Stimulated activated CD8-positive, alpha-beta memory T cell treated with anti-CD3 and anti-CD28 coated beads, Interleukin-2, amount 100 ng/mL, for 1 hour (primary cell): Measurements from ENCODE around the gene TMBIM4.
A peak's percentile ranks its signal among the peaks of the same experiment; 100 is the strongest.

ENCODE experiments used
- DNase-seq, 2 donors: peaks; one replicate each; pipeline ENCODE4 v3.0.0-alpha.2; 2020; ENCODE audit warnings: low read depth in 2 of 2

TMBIM4 gene

GRCh38 chr12:66140731-66141130, 29.1 kb downstream of the TMBIM4 start:
- DNase-seq, result no peak

GRCh38 chr12:66139328-66139727, 30.5 kb downstream of the TMBIM4 start:
- DNase-seq, result no peak

DNA sequence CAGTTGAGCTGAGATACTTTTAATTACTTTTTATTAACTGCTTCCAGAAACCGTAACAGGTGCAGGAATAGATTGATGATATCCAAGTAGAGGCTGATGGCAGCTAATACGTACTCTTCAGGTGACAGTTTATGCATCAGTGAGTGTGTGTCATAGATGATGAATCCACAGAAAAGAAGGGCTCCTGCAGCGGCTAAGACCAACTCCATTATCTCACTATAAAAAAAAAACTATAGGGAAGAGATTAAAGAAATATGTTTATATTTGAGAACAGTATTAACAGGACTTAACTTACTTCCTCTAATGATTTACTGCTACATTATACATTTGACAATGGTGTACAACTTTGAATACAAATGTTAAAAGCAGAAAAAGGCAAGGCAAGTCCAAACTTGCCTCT, 31.9 kb downstream of the TMBIM4 start:
- DNase-seq, result no peak

DNA sequence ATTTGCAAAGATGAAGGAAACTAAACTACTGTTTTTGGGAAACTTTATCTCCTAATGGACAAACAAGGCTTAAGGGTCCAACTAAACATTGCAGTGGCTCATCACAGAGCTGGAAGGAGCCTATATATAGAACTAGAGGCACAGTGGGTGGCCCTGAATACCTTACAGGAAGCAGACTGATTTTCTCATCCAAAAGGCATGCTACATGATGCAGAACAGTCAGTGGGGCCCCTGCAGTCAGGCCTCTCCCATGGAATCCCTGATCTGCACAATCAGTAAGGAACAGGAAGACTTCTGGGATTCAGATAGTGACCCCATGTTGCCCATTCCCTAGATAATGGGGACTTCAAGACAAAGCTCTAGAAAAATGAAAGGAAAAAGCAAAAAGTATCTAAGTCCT, 37.4 kb downstream of the TMBIM4 start:
- no peak for DNase-seq

DNA sequence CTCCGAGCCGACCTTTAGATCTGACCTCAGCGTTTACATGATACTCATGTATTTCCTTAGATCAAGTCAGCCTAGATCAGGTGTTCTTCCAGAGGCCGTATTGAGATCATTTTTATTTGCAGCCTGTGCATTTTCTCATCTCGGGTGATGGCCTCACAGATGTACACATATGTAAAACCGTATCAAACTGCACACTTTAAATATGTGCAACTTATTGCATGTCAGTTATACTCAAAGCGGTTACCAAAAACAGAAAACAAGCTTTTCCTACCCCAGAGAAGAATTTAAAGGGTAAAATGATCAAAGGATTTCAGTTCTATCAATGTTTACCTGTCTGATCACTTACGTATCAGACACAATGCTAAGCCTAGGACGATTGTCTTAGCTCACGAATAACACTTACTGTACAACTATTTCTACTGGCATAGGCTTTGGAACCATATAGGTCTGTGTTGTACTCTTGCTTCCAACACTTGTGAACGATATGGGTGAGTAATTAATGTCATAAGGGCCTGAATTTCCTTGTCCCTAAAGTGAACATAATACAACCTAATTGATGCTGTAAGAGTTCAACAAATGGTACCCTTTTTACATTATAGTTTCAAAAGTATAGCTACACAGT, 38.6 kb downstream of the TMBIM4 start:
- DNase-seq, result no peak

- DNase-seq, result peak; percentile 71 to 73
Measured at GRCh38 chr12:66130267-66131066, 39.3 kb downstream of the TMBIM4 start, which contains the start of gene LLPH. LLPH (minus strand) TSS chr12:66130750; CDS start chr12:66129106, 1,644 bp downstream.

DNA sequence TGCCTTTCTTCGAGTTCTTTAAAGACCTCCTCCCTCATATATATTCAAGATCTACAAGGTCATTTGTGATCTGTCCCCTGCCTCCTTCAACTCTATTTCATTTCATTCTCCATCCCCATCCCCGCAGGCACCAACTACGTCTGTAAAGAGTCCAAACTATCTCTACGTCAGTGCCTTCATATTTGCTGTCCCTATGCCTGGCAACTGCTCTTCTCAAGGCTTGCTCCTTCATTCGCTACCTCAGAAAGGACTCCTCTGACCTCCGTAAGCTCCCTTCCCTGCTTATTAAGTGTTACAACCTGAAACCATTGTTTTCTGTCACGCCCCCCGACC, 39.9 kb downstream of the TMBIM4 start:
- no peak for DNase-seq

DNA sequence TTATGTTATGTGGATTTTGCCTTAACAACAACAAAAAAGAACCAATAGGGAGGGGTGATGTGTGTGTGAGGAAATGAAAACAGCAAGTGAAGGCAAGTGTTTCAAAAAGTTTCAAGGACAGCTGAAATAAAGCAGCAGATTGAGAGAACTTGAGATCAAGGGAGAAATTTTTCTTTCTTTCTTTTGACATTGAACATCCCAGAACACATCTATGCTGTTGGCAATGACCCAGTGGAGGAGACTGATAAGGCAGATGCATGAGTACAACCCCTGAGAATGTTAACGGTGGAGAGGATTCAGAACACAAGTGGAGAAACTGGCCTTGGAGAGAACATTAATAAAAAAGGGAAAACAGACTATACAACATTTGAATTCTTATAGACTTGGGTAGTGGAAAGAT, 42.1 kb downstream of the TMBIM4 start:
- DNase-seq, result no peak

DNA sequence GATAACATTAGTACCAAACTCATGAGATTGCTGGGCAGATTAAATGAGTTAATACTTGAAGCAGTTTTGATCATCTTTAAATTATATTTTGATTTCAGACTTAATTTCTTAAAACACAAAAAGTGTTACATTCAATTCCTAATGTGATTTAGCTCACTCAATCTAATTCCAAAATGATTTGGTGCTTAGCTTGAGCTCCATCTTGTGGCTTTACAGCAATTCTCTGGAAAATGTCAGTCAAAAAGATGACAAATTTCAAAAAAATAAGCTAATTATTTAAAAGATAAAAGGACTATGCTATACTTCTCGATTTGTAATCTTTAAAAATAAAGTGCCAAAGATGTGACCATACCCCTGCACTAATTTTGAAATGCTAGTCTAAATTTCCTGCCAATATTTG, 49.3 kb downstream of the TMBIM4 start:
- no peak for DNase-seq

- no peak for DNase-seq
Measured at GRCh38 chr12:66119870-66120241, 49.9 kb downstream of the TMBIM4 start.

DNA sequence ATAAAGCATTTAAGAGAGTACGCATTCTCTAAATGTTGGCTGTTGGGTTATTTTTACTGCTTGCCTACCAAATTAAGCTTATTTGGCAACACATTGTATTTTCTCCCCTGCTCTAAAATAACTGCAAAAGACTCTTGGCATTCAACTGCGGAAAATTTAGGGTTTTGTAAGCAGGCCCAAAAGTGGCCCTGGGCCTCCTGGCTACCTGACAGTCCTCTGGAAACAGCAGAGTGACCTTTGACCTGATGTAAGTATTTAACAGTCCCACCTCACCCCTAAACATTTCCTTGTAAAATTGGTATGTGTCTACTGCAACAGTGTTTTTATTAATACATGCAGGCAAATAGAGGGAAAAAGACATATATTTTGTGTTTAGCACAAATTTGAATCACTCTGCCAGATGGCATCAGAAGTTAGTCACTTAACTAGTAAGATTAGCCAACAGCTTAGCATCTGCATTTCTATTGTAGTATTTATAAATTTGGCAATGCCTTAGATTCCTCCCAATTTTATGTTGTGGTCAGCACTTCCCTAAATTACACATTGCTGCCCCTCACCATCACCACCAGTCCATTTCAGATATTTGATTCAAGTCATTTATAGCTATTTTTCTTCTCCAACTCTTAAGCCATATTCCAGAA, 50.4 kb downstream of the TMBIM4 start:
- DNase-seq, result no peak

DNA sequence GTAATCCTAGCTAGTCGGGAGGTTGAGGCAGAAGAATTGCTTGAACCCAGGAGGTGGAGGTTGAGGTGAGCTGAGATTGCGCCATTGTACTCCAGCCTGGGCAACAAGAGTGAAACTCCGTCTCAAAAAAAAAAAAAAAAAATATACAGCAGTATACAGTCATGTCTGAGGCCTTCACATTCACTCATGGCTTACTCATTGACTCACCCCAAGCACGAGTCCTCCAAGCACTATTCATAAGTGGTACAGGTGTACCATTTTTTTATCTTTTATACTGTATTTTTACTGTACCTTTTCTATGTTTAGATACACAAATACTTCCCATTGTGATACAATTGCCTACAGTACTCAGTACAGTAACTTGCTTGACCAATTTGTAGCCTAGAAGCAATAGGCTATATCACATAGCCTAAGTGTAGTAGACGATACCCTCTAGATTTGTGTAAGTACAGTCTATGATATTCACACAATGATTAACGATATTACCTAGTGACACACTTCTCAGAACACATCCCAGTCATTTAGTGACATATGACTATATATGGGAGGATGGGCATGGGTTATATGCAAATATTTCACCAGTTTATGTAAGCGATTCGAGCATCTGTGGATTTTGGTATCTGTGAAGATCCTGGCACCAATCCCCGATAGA, 51.4 kb downstream of the TMBIM4 start:
- no peak for DNase-seq

DNA sequence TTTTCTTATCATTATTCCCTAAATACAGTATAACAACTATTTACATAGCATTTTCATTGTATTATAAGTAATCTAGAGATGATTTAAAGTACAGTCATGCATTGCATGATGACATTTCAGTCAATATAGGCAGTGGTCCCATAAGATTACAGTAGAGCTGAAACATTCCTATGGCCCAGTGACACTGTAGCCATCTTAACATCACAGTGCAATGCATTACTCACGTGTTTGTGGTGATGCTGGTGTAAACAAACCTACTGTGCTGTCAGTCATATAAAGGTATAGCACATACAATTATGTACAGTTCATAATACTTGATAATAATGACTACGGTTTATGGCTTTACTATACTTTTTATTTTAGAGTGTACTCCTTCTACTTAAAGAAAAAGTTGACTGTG, 52.6 kb downstream of the TMBIM4 start:
- DNase-seq, result no peak

- DNase-seq, result no peak
Measured at GRCh38 chr12:66115071-66115600, 54.7 kb downstream of the TMBIM4 start.

GRCh38 chr12:66113471-66113870, 56.3 kb downstream of the TMBIM4 start:
- DNase-seq, result no peak

GRCh38 chr12:66111605-66112004, 58.2 kb downstream of the TMBIM4 start:
- no peak for DNase-seq

DNA sequence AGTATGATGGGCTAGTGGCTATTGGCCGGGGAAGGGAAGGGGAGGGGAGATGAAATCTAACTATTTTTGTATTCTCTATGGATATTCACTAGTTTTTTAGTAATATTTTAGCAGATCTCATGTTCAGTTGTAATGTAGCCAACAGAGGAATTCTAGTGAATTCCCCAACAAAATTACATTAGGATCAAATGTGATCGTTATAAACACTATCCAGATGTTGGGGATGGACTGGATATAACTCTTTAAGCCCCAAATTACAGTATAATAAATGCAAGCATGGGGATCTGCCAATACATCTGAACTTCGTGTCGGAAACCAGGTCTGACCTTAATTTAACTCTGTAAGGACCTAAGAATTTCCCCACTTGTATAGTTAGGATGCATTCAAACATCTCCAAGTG, 60.7 kb downstream of the TMBIM4 start:
- DNase-seq, result no peak

DNA sequence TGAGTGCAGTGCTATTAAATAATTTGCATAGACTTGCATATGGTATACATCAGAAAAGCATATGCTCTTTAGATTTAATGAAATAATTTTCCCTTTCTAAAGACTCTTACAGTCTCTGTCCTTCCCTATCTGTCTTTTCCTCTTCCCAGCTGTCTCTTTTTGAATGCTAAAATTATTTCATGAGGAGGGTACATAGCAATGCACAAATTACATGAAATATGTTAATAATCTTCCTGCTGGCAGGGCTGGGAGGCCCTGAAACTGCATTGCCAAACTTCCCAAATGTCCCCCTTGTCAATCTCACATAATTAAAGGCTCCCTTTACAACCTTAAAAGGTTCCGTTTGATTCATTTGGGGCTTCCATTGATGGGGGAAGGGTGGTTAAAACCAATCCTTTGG, 61.4 kb downstream of the TMBIM4 start:
- no peak for DNase-seq

DNA sequence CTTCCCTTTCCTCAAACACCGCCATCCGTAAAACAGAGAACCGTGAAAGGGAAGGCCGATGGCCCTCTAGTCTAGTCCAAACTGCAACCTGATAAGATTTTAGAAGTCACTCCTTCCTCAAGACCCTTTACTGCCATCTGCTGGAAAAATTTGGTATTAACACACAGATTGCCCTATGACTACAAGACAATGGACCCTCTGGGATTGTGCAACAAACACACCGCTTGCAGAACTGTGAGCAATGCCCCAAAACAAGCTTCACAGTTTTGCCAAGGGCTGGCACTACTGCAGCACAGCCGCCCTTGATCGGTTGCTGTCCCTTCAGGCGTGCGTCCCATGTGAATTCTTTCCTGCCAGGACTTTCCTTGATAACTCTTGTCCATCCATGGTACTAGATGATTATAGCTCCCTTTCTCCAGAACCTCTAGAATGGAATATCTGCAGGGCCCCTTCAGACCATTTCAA, 62.3 kb downstream of the TMBIM4 start:
- no peak for DNase-seq

DNA sequence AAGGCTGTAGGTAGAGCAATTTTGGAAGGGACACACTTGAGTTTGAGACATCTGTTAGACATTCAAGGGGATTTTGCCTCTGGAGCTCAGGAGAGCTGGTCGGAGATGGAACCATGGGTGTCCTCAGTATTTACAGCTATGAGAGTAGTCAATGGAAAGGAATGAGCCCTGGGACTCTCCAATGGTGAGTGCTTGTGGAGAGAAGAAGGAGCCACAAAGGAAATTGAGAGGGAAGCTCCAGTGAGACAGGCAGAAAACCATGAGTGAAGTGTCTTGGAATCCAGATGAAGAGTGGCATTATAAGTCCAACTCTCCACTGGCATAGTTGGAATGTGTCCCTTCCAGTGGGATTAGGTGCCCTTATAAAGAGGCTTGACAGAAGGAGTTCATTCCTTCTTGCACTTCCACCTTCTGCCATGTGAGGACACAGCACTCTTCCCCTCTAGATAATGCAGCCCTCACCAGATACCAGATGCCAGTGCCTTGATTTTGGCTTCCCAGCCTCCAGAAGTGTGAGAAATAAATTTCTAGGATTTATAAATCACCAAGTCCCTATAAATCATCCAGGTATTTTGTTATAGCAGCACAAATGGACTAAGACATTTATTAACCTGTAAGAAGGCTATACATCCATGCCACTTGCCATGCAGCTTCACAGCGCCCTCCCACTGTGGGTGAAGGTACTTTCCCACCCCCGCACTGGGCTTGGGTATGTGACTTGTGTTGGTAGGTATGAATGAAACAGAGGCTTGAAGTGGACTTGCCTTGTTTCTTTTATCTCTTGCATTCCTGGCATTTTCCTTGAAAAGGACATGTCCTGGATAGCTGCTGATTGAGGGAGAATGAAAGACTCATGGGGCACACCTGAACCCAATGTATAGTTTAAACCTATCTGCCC, 66.5 kb downstream of the TMBIM4 start:
- DNase-seq, result no peak

DNA sequence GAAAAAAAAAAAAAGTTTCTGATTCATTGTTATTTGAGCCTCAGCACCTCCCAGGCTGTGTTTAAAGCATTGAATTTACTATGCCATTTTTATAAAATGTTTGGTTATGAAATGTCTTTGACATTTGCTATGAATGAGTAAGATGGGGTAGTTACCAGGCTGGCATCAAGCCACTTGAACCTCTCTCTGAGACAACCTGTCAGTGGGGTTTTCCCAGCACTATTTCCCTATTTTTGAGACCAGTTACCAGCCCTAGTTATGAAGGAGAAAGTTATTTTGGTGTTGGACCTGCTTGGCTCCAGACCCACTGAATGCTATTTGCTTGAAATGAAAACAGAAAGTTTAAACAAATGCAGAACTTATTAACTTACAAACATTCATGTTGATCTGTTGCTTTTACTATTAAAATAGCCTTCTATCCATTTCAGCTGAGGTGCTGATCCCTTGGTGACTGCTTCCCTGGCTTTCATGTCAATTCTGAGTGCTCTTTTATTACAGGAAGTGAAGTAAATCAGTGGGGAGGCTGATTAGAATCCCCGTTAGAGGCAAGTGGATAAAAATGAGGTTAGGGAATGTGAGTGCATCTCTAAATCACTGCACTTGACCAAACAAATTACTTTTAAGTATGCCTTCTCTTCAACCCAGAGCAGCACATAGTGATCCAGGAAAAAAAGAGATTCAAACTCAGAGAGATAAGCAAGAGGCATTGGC, 77.1 kb downstream of the TMBIM4 start:
- DNase-seq, result no peak
